Measurements from ENCODE around the gene IPO13.

DNA sequence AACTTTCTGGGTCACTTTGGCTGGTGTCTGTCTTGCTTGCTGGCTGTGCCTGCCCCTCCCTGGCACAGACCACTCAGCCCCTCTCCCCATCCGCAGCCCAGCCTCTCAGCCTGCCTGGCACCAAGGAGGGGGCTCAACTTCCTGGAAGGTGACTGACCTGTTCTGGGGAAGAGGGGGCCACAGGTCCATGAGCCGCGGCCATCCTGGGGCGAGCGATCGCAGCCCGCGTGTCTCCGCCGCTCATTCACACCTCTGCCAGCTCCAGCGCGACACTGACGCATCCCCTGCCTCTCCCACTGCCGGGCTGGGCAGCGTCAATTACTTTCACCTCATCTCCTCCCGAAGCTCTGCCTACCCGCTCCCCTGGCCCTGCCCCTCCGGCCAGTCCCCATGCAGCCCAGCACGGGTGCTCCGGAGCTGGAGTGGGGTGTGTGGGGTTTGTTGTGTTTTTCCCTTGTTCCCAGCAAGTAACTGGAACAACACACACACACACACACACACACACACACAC is 70.2 kb downstream of the IPO13 start:
- TF ChIP-seq, protein P1, sequence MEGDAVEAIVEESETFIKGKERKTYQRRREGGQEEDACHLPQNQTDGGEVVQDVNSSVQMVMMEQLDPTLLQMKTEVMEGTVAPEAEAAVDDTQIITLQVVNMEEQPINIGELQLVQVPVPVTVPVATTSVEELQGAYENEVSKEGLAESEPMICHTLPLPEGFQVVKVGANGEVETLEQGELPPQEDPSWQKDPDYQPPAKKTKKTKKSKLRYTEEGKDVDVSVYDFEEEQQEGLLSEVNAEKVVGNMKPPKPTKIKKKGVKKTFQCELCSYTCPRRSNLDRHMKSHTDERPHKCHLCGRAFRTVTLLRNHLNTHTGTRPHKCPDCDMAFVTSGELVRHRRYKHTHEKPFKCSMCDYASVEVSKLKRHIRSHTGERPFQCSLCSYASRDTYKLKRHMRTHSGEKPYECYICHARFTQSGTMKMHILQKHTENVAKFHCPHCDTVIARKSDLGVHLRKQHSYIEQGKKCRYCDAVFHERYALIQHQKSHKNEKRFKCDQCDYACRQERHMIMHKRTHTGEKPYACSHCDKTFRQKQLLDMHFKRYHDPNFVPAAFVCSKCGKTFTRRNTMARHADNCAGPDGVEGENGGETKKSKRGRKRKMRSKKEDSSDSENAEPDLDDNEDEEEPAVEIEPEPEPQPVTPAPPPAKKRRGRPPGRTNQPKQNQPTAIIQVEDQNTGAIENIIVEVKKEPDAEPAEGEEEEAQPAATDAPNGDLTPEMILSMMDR (IDR thresholded peaks at IDR 0.05; ENCODE audit: insufficient read depth, low read length, poor library complexity, severe bottlenecking): no peak
- TF ChIP-seq EZH2phosphoT487 (conservative IDR thresholded peaks at IDR 0.05; ENCODE audit: low read length): no peak

All from SU-DHL-6 (cell line).